Heart left ventricle (tissue), 16 donors: ENCODE results near the gene ARPP21. TPM values are rescaled to one million over a fixed set of nuclear protein-coding genes. Genes with fewer than 3 reads are reported as not detected.

Experiments
- ATAC-seq, 4 donors: fragments of 200-7000 bp; cut with Tn5 transposase; one replicate each; pipeline ENCODE4 v1.9.1; 2020 to 2022; ENCODE audit warnings: moderate library complexity in 4 of 4, mild to moderate bottlenecking in 3 of 4, moderate number of reproducible peaks in 1 of 4
- DNase-seq, 5 donors: peaks; one replicate each; pipeline ENCODE4 v3.0.0-alpha.2; 2020
- H3K27ac ChIP-seq, 12 donors: fragments of 200-600 bp; sonication (generic) in 4 of 12; one replicate each; pipeline versions ENCODE4 v1.5.0 to v1.8.0; 2016 to 2022; ENCODE audit warnings: mild to moderate bottlenecking in 2 of 12
- H3K27me3 ChIP-seq, 9 donors: fragments of 200-600 bp; sonication (generic) in 2 of 9; one replicate each; pipeline versions ENCODE4 v1.5.1 to v1.8.0; 2016 to 2022; ENCODE audit warnings: mild to moderate bottlenecking in 3 of 9
- H3K36me3 ChIP-seq, 9 donors: fragments of 200-600 bp; sonication (generic) in 2 of 9; one replicate each; pipeline versions ENCODE4 v1.5.0 to v1.8.0; 2018 to 2022; ENCODE audit warnings: mild to moderate bottlenecking in 2 of 9
- H3K4me1 ChIP-seq, 12 donors: fragments of 200-600 bp; sonication (generic) in 4 of 12; one replicate each; pipeline versions ENCODE4 v1.5.0 to v1.8.0; 2016 to 2022; ENCODE audit warnings: mild to moderate bottlenecking in 3 of 12
- H3K4me3 ChIP-seq, 12 donors: fragments of 200-600 bp; sonication (generic) in 4 of 12; one replicate each; pipeline versions ENCODE4 v1.5.0 to v1.8.0; 2017 to 2022; ENCODE audit warnings: mild to moderate bottlenecking in 9 of 12, moderate library complexity in 4 of 12
- H3K9me3 ChIP-seq, 12 donors: fragments of 200-600 bp; sonication (generic) in 4 of 12; one replicate each; pipeline versions ENCODE4 v1.5.0 to v1.8.0; 2016 to 2022; ENCODE audit warnings: mild to moderate bottlenecking in 1 of 12
- CTCF ChIP-seq, 12 donors: fragments of 200-600 bp; sonication (generic) in 4 of 12; IDR thresholded peaks; one replicate each; pipeline versions ENCODE4 v1.5.0 to v1.8.0; 2018 to 2022; ENCODE audit warnings: antibody characterized with exemption in 12 of 12, mild to moderate bottlenecking in 5 of 12
- POLR2A ChIP-seq, 2 donors: fragments of 450-650 bp; IDR thresholded peaks; one replicate each; pipeline ENCODE4 v1.6.1; 2017; ENCODE audit warnings: antibody characterized with exemption in 2 of 2, mild to moderate bottlenecking in 2 of 2, moderate library complexity in 2 of 2
- WGBS, 4 donors: extraction: QIAGEN DNeasy Blood & Tissue Kit in 2 of 4; methylation state at CpG; one replicate each; pipeline versions ENCODE4 v1.1.5 to v1.1.7; 2013 to 2018; 5-methylcytosine and 5-hydroxymethylcytosine counted together
- intact Hi-C, 10 donors: fragments of 100-400 bp; cut with DNase I; formaldehyde crosslinking; loops; one replicate each; pipeline versions ENCODE4 v1.11.1 to v1.14.2; 2022
- polyA plus RNA-seq, 2 donors: library from polyadenylated mRNA; stranded (reverse); fragments of 200-250 nt; gene quantifications; one replicate each; pipeline ENCODE4 v1.2.3, GENCODE V29; 2013
- total RNA-seq, 9 donors: library from RNA; depleted of rRNA in 2 of 9; stranded (reverse); fragments of >200 nt in 2 of 9; fragmentation: NEBNext Ultra II Directional in 3 of 9; extraction: Animal tissue kit (Norgen Biotek cat#: 25700) in 3 of 9; gene quantifications; one replicate each; pipeline versions ENCODE4 v1.1.0 to v1.2.4, GENCODE V29; 2016 to 2023
- donor health status: ischemic (EF 13 %, LVEDD 7.1; RV severe dilation, severe dysfunction).
- donor health status: healthy with polysubstance abuse.
- donor health status: DM: no; HTN: yes; CAD: no.
- donor health status: DM: no; HTN: no; CAD: no.
- donor health status: ischemic (EF 25% LVEDD 6.9; RV normal size, moderate dysfunction).
- donor health status: ischemic (EF 25% LVEDD 5.7; RV mildly dilated, moderate dysfunction).
- donor health status: healthy.
- donor health status: DM: yes; HTN: yes; CAD: no.
- donor health status: ischemic (EF 35%, LVEDD 5.7; RV mildly dilated, moderate dysfunction).
- donor health status: nonischemic (EF 11% LVEDD 7.7; RV severe dilation, severe dysfunction).
- donor health status: DM: yes; HTN: yes; CAD: no.
- donor health status: PGD.
- donor health status: ischemic (EF 29% LVEDD 5.4; RV normal size, mild dysfunction).
- donor health status: nonischemic (EF 23%, LVEDD 6.1; RV moderate dilation, normal function).

ARPP21 gene
- total and polyA plus RNA-seq, 11 donors: 0.01 to 0.98 TPM; not detected in 9

GRCh38 chr3:35659768-35660167, 20.4 kb downstream of the ARPP21 start:
- no peak for ATAC-seq
- TF ChIP-seq POLR2A (IDR thresholded peaks at IDR 0.05) (no peak), CTCF (IDR thresholded peaks at IDR 0.05) (peak in 1 of 12 donors; percentile 21)
- no peak overlapping the region for H3K27ac ChIP-seq
- H3K4me3 ChIP-seq: no peak overlapping the region
- H3K4me1 ChIP-seq: peaks cover 0 to 15% (median 5%) of the 10 kb centered on the region in 12 donors
- H3K27me3 ChIP-seq: no peaks in the 10 kb centered on the region
- no peaks in the 10 kb centered on the region for H3K9me3 ChIP-seq
- intact Hi-C loops: no loop called here
- DNase-seq: no peak
- no peaks in the 10 kb centered on the region for H3K36me3 ChIP-seq

- TF ChIP-seq CTCF (IDR thresholded peaks at IDR 0.05) (no peak), POLR2A (IDR thresholded peaks at IDR 0.05) (no peak)
- DNase-seq (peak in 3 of 5 donors; percentile 5 to 73 (median 31)), ATAC-seq (peak; percentile 75 to 95 (median 87))
- Histone ChIP-seq H3K9me3 (no peaks in the 10 kb centered on the region), H3K27ac (peak overlapping the region in 1 of 12 donors; percentile 60), H3K36me3 (no peaks in the 10 kb centered on the region), H3K4me1 (peaks cover 0 to 22% (median 7%) of the 10 kb centered on the region in 12 donors), H3K27me3 (no peaks in the 10 kb centered on the region), H3K4me3 (no peak overlapping the region)
- 50 to 66% (median 56%) methylated on average over 10 of the region's 10 CpGs for WGBS, 4 donors
- intact Hi-C loops: no loop called here
These were observed 24.1 kb downstream of the ARPP21 start for GRCh38 chr3:35663471-35663870.

GRCh38 chr3:35664460-35664919, 25.2 kb downstream of the ARPP21 start:
- H3K36me3 ChIP-seq: no peaks in the 10 kb centered on the region
- H3K27me3 ChIP-seq: no peaks in the 10 kb centered on the region
- DNase-seq (peak; percentile 67 to 79 (median 74)), ATAC-seq (peak; percentile 87 to 94 (median 90))
- H3K4me1 ChIP-seq: peaks cover 0 to 22% (median 7%) of the 10 kb centered on the region in 12 donors
- peak overlapping the region in 8 of 12 donors; percentile 15 to 44 (median 28) for H3K4me3 ChIP-seq
- no peak for TF ChIP-seq CTCF (IDR thresholded peaks at IDR 0.05)
- no peak for TF ChIP-seq POLR2A (IDR thresholded peaks at IDR 0.05)
- 0 to 2% (median 2%) methylated on average over 14 of the region's 14 CpGs for WGBS, 4 donors
- intact Hi-C loops: no loop called here
- no peaks in the 10 kb centered on the region for H3K9me3 ChIP-seq
- peak overlapping the region in 4 of 12 donors; percentile 16 to 60 (median 48) for H3K27ac ChIP-seq

GRCh38 chr3:35665390-35666055, 26.2 kb downstream of the ARPP21 start:
- H3K9me3 ChIP-seq: no peaks in the 10 kb centered on the region
- H3K4me3 ChIP-seq: no peak overlapping the region
- ATAC-seq (no peak), DNase-seq (no peak)
- TF ChIP-seq CTCF (IDR thresholded peaks at IDR 0.05): no peak
- TF ChIP-seq POLR2A (IDR thresholded peaks at IDR 0.05): no peak
- H3K27ac ChIP-seq: no peak overlapping the region
- intact Hi-C loops: no loop called here
- 57 to 85% (median 68%) methylated on average over 3 of the region's 3 CpGs for WGBS, 4 donors
- no peaks in the 10 kb centered on the region for H3K27me3 ChIP-seq
- peaks cover 0 to 22% (median 7%) of the 10 kb centered on the region in 12 donors for H3K4me1 ChIP-seq
- no peaks in the 10 kb centered on the region for H3K36me3 ChIP-seq
